Measurements from ENCODE around the gene AMACR. TPM values are rescaled to one million over a fixed set of nuclear protein-coding genes. Genes with fewer than 3 reads are reported as not detected.
A peak's percentile ranks its signal among the peaks of the same experiment; 100 is the strongest.

Gene AMACR
- total RNA-seq, 2 experiments from 2014 or later = 8.6 to 10.1 TPM

DNA sequence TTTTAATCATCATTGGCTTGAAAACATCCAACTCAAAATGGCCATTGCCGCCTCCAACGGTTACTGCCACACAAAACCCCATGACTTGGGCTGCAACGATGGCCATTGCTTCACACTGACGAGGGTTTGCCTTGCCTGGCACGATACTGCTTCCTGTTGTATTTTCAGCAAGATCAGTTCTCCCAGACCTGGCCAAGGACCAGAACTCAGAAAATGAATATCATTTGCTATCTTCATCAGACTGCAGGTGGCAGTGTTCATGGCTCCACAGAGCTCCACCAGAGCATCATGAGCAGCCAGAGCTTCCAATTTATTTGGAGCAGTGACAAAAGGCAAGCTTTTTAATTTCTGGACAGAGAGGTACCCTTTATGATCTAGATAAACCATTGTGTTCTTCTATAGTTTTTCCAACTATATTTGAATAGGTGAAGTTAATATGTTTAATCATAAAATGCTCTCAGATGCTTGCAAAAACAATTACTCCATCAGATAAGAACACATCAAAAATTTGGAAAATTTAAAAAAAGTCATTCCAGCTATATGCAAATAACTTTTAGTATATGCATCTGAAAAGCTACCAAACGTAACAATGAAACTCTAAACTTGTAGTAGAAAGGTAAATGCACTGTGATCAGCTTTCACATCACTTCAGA is 10.4 kb downstream of the AMACR start:
- intact Hi-C loops (cut with micrococcal nuclease) = loop anchor here (1.0 kb wide), 1 partner anchor 468 kb away; no protein-coding TSS in a partner anchor
- H3K9me3 Mint-ChIP-seq = no peaks in the 10 kb centered on the region
- no peaks in the 10 kb centered on the region for H3K27me3 Mint-ChIP-seq (ENCODE audit: low read depth)
- peaks cover 7% of the 10 kb centered on the region for H3K4me1 Mint-ChIP-seq (ENCODE audit: low read depth)
- CTCF ChIA-PET = interaction anchor here (0.6 to 2.7 kb wide), 13 partner anchors 9 to 469 kb away, joined by 3 to 7 read pairs (median 4); partner anchors contain the start of genes AMACR and SLC45A2
- peaks cover 9% of the 10 kb centered on the region for H3K36me3 Mint-ChIP-seq (ENCODE audit: low read depth)
- H3K4me3 Mint-ChIP-seq = no peak overlapping the region
- H3K27ac Mint-ChIP-seq = no peak overlapping the region
- peak; percentile 41 for DNase-seq

DNA sequence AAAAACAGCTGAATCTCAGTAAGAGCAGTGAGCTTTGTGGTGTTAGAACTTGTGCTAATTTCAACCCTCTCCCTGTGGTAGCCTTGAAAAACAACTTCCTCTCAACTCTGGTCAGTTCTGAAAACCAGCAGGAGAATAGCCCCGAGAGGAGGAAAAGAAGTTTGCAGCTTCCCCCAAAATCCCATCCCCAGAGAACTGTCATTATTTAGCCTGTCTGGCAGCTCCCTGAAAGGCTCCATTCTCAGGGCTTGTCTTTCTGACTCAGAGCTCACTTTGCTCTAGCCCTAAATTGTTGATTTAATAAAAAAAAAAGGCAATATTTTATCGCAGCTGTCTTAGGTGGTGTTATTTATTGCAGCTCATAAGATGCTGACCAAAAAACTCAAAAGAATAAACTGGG is 12.0 kb downstream of the AMACR start:
- H3K27ac Mint-ChIP-seq = no peak overlapping the region
- H3K4me3 Mint-ChIP-seq = no peak overlapping the region
- peaks cover 9% of the 10 kb centered on the region for H3K36me3 Mint-ChIP-seq (ENCODE audit: low read depth)
- intact Hi-C loops (cut with micrococcal nuclease) = no loop called here
- H3K4me1 Mint-ChIP-seq (ENCODE audit: low read depth) = peaks cover 7% of the 10 kb centered on the region
- DNase-seq = no peak
- CTCF ChIA-PET = interaction anchor here (0.9 to 2.7 kb wide), 5 partner anchors 10 to 33 kb away, joined by 3 to 7 read pairs (median 4); partner anchors contain the start of gene AMACR
- H3K9me3 Mint-ChIP-seq = no peaks in the 10 kb centered on the region
- no peaks in the 10 kb centered on the region for H3K27me3 Mint-ChIP-seq (ENCODE audit: low read depth)

DNA sequence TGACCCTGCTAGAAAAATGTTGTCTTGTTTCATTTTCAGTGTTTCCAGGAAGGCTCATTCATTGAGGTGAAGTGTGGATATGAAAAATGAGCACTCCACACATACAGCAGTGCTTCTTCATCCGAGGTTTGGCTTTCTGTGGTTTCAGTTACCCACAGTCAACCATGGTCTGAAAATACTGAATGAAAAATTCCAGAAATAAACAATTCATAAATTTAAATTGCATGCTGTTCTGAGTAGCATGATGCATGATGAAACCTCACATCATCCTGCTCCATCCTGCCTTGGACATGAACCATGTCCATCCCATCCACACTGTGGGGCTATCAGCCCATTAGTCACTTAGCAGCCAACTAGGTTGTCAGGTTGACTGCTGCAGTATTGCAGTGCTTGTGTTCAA is 13.0 kb downstream of the AMACR start:
- intact Hi-C loops (cut with micrococcal nuclease) = no loop called here
- no peak overlapping the region for H3K4me3 Mint-ChIP-seq
- peak overlapping the region; percentile 14 for H3K27ac Mint-ChIP-seq
- no peaks in the 10 kb centered on the region for H3K9me3 Mint-ChIP-seq
- H3K36me3 Mint-ChIP-seq (ENCODE audit: low read depth) = peaks cover 9% of the 10 kb centered on the region
- H3K4me1 Mint-ChIP-seq (ENCODE audit: low read depth) = peaks cover 7% of the 10 kb centered on the region
- H3K27me3 Mint-ChIP-seq (ENCODE audit: low read depth) = no peaks in the 10 kb centered on the region
- CTCF ChIA-PET = no interaction called here
- peak; percentile 22 for DNase-seq

DNA sequence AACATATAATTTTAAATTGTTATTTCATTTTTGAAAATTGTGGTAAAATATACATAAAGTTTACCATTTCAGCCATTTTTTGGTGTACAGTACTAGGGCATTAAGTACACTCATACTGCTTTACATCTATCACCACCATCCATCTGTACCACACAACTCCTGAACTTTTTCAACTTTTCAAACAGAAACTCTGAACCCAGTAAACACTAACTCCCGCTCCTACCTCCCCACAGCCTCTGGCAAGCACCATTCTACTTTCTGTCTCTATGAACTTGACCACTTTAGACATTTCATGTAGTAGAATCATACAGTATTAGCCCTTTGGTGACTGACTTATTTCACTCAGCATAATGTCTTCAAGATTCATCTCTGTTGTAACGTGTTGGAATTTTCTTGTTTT is 15.0 kb downstream of the AMACR start:
- DNase-seq = no peak
- Mint-ChIP-seq H3K27ac (no peak overlapping the region), H3K9me3 (no peaks in the 10 kb centered on the region), H3K4me3 (no peak overlapping the region), H3K36me3 (ENCODE audit: low read depth) (peaks cover 18% of the 10 kb centered on the region), H3K4me1 (ENCODE audit: low read depth) (peaks cover 7% of the 10 kb centered on the region), H3K27me3 (ENCODE audit: low read depth) (no peaks in the 10 kb centered on the region)
- intact Hi-C loops (cut with micrococcal nuclease) = no loop called here
- CTCF ChIA-PET = no interaction called here

DNA sequence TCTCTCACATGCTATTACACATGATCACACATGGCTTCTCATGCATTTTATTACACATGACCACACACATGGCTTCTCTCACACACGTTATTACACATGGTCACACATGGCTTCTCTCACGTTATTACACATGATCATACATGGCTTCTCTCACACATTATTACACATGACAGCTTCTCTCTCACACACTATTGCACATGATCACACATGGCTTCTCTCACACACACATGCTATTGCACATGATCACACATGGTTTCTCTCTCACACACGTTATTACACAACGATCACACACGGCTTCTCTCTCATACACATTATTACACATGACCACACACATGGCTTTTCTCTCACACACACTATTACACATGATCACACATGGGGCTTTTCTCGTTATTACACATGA is 22.4 kb downstream of the AMACR start:
- H3K4me1 Mint-ChIP-seq (ENCODE audit: low read depth) = no peaks in the 10 kb centered on the region

DNA sequence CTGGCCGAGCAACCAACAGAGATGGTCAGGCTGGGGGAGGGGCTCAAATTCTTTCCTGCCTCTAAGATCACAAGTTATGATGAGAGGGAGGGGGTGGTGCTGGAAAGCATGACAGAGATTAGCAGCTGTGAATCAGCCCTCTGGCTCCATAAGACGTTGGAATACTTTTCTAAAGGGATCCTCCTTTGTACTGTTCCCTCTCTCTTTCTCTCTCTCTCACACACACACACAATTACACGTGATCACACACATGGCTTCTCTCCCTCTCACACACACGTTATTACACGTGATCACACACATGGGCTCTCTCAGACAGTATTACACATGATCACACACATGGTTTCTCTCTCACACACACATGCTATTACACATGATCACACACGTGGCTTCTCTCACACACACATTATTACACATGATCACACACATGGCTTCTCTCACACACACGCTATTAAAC is 23.2 kb downstream of the AMACR start, which contains the start of gene SLC45A2:
SLC45A2 (minus strand) TSS at position 23 of the 454 bp plus-strand sequence. CDS start 110 bp downstream, outside the sequence.
- H3K4me1 Mint-ChIP-seq (ENCODE audit: low read depth) = no peaks in the 10 kb centered on the region
- H3K27me3 Mint-ChIP-seq (ENCODE audit: low read depth) = no peaks in the 10 kb centered on the region
- peaks cover 10% of the 10 kb centered on the region for H3K36me3 Mint-ChIP-seq (ENCODE audit: low read depth)
- H3K9me3 Mint-ChIP-seq = no peaks in the 10 kb centered on the region
- CTCF ChIA-PET = interaction anchor here (1.4 kb wide), 1 partner anchor 13 kb away, joined by 3 read pairs; no protein-coding TSS in a partner anchor
- DNase-seq = no peak
- H3K4me3 Mint-ChIP-seq = no peak within 1 kb of the TSS
- no peak within 1 kb of the TSS for H3K27ac Mint-ChIP-seq
- intact Hi-C loops (cut with micrococcal nuclease) = no loop called here

More for the DNA sequence above, 22.4 kb downstream of the AMACR start:
- intact Hi-C loops (cut with micrococcal nuclease) = no loop called here
- H3K27ac Mint-ChIP-seq = no peak overlapping the region
- H3K9me3 Mint-ChIP-seq = no peaks in the 10 kb centered on the region
- CTCF ChIA-PET = interaction anchor here (1.4 kb wide), 1 partner anchor 12 kb away, joined by 3 read pairs; no protein-coding TSS in a partner anchor
- H3K4me3 Mint-ChIP-seq = no peak overlapping the region
- DNase-seq = no peak
- peaks cover 10% of the 10 kb centered on the region for H3K36me3 Mint-ChIP-seq (ENCODE audit: low read depth)
- no peaks in the 10 kb centered on the region for H3K27me3 Mint-ChIP-seq (ENCODE audit: low read depth)

DNA sequence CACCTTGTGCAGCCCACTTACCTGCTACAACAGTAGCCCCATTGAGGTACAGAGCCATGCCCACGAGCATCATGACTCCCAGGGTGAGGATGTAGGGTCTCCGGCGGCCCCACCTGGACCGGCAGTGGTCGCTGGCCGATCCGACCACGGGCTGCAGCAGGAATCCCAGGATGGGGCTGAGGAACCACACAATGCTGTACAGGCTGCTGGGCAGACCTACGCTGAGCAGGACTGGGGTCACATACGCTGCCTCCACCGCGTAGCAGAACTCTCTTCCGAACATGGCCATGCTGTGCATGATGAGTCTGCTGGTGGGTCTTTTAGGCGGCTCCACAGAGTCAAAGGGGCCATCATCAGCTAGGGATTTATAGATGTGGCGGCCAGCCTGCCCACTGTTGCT is 23.7 kb downstream of the AMACR start:
- Mint-ChIP-seq H3K9me3 (no peaks in the 10 kb centered on the region), H3K27ac (no peak overlapping the region), H3K27me3 (ENCODE audit: low read depth) (no peaks in the 10 kb centered on the region), H3K4me3 (no peak overlapping the region), H3K36me3 (ENCODE audit: low read depth) (peaks cover 9% of the 10 kb centered on the region), H3K4me1 (ENCODE audit: low read depth) (no peaks in the 10 kb centered on the region)
- intact Hi-C loops (cut with micrococcal nuclease) = no loop called here
- CTCF ChIA-PET = interaction anchor here (1.4 kb wide), 1 partner anchor 14 kb away, joined by 3 read pairs; no protein-coding TSS in a partner anchor
- DNase-seq = no peak

DNA sequence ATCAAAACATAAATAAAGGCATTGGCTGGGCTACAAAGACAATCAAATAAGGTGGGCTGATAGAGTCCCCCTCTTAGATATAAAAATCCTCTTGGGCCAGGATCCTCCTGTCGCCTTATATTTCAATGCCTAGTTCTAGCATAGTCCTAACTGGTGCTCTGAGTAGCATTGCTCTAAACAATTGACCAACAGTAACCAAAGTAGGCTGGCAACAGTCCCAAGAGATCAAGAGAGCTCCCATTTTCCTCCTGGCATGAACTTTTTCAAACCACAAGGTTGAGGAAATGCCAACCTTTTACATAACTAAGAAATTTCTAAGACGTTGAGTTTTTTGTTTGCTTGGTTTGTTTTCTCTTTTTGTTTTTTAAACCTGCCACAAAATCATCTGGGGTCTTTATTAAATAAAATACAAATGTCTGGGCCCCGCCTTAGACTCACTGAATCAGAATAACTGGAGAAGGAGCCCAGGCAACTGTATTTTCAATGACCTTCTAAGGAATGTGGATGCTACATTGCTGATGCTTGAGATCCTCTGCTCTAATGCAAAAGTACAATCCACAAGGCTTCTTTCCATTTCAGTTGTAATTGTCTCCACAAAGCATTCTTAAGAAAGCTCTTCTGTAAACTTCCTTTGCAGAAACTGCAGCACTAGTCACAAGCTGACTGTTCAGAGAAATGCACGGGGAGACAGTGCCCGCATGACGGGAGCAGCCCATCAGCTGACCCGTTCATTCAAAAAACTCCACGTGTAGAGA is 26.3 kb downstream of the AMACR start:
- Mint-ChIP-seq H3K4me1 (ENCODE audit: low read depth) (no peaks in the 10 kb centered on the region), H3K9me3 (no peaks in the 10 kb centered on the region), H3K4me3 (no peak overlapping the region), H3K27ac (no peak overlapping the region), H3K36me3 (ENCODE audit: low read depth) (no peaks in the 10 kb centered on the region), H3K27me3 (ENCODE audit: low read depth) (no peaks in the 10 kb centered on the region)
- CTCF ChIA-PET = interaction anchor here (1.6 kb wide), 1 partner anchor 11 kb away, joined by 6 read pairs; no protein-coding TSS in a partner anchor
- intact Hi-C loops (cut with micrococcal nuclease) = no loop called here
- DNase-seq = no peak

DNA sequence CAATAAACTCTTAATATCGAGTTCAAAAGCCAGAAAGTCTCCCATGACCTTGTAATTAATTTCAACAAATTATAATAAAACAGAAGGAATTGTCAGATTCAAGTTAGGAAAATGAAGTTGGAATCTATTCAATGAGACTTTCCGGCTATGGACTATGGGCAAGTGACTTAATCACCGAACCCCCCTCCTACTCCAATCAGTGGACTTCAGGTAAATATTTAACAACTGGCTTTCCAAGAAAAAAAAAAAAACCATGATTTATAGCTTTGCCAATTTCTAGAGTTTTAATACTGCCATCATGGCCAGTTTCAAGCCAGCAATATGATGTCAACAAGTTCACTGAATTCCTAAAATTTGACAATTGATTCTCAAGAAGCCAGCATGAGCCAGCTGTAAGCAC is 27.8 kb downstream of the AMACR start:
- Mint-ChIP-seq H3K4me1 (ENCODE audit: low read depth) (no peaks in the 10 kb centered on the region), H3K27me3 (ENCODE audit: low read depth) (peaks cover 2% of the 10 kb centered on the region), H3K9me3 (no peaks in the 10 kb centered on the region), H3K27ac (no peak overlapping the region), H3K4me3 (no peak overlapping the region), H3K36me3 (ENCODE audit: low read depth) (no peaks in the 10 kb centered on the region)
- CTCF ChIA-PET = interaction anchor here (0.5 to 3.3 kb wide), 2 partner anchors 10 to 33 kb away, joined by 3 to 14 read pairs; no protein-coding TSS in a partner anchor
- intact Hi-C loops (cut with micrococcal nuclease) = no loop called here
- DNase-seq = no peak

DNA sequence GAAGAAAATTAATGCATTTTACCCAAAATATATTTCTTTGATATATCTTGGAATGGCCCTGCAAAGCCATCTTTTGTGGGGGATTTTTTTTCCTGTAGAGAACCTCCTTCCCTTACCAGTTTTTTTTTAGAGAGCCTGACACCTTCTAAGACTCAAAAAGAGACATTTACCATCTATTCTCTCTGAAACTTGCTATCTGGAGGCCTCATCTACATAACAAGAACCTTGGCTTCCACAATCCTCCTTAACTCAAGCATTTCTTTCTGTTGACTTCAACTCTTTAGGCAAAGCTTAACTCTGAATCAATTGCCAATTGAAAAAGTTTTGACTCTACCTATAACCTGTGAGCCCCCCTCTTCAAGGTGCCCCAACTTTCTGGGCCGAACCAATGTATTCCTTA is 29.5 kb downstream of the AMACR start:
- DNase-seq = no peak
- CTCF ChIA-PET = interaction anchor here (3.3 kb wide), 1 partner anchor 9 kb away, joined by 14 read pairs; no protein-coding TSS in a partner anchor
- Mint-ChIP-seq H3K4me1 (ENCODE audit: low read depth) (peaks cover 3% of the 10 kb centered on the region), H3K27me3 (ENCODE audit: low read depth) (peaks cover 2% of the 10 kb centered on the region), H3K27ac (no peak overlapping the region), H3K9me3 (no peaks in the 10 kb centered on the region), H3K36me3 (ENCODE audit: low read depth) (no peaks in the 10 kb centered on the region), H3K4me3 (no peak overlapping the region)
- intact Hi-C loops (cut with micrococcal nuclease) = no loop called here

DNA sequence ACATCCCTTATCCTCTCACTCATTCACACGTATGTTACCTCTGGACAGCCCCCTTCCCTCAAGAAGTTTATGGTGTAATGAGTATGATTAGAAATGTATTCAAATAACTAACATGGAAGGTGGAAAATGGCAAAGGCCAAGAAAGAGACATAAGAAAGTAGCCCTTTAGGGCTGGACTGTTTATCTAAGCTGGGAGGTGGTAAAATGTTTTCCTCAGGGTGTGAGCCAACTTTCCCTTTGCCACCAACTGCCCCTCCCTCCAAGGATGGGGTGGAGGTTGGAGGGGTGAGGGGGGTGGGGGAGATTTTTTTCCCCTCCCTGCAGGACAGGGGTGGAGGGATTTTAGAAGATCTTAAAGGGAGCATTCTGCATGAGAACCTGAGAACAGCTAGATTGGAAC is 31.5 kb downstream of the AMACR start:
- no peak for DNase-seq
- H3K27ac Mint-ChIP-seq = no peak overlapping the region
- H3K9me3 Mint-ChIP-seq = no peaks in the 10 kb centered on the region
- no peak overlapping the region for H3K4me3 Mint-ChIP-seq
- CTCF ChIA-PET = interaction anchor here (0.7 kb wide), 1 partner anchor 21 kb away, joined by 4 read pairs; no protein-coding TSS in a partner anchor
- intact Hi-C loops (cut with micrococcal nuclease) = no loop called here
- H3K4me1 Mint-ChIP-seq (ENCODE audit: low read depth) = peaks cover 9% of the 10 kb centered on the region
- H3K27me3 Mint-ChIP-seq (ENCODE audit: low read depth) = peaks cover 2% of the 10 kb centered on the region
- no peaks in the 10 kb centered on the region for H3K36me3 Mint-ChIP-seq (ENCODE audit: low read depth)

DNA sequence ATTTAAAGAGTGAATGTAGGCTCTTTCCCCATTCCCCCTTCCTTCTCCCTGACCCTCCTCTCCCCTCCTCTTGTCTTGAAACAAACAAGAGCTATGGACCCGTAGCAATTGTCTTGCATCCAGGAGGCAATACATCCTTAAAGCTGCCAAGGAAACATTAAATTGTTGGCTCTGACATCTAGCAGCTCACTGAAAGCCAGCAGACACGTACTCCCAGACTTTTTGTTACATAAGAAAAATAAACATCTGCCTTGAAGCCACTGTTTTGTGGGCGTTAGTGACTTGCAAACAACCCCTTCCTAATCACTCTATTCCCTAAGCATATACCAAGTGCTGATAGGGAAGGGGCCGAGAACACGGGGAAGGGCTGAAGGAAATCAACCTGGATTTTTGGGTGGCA is 32.0 kb downstream of the AMACR start:
- H3K9me3 Mint-ChIP-seq = no peaks in the 10 kb centered on the region
- peaks cover 2% of the 10 kb centered on the region for H3K27me3 Mint-ChIP-seq (ENCODE audit: low read depth)
- H3K27ac Mint-ChIP-seq = no peak overlapping the region
- intact Hi-C loops (cut with micrococcal nuclease) = loop anchor here (2.0 kb wide), 1 partner anchor 31 kb away; no protein-coding TSS in a partner anchor
- DNase-seq = no peak
- H3K36me3 Mint-ChIP-seq (ENCODE audit: low read depth) = no peaks in the 10 kb centered on the region
- peaks cover 9% of the 10 kb centered on the region for H3K4me1 Mint-ChIP-seq (ENCODE audit: low read depth)
- no peak overlapping the region for H3K4me3 Mint-ChIP-seq
- CTCF ChIA-PET = interaction anchor here (0.7 kb wide), 1 partner anchor 21 kb away, joined by 4 read pairs; no protein-coding TSS in a partner anchor
